GM10266 (cell line): ENCODE measurements around the gene HS6ST1.

ENCODE experiments used
- DNase-seq: peaks from one replicate; pipeline ENCODE4 v3.0.0; 2012; ENCODE audit errors: extremely low spot score
- TF ChIP-seq, protein P1 (sequence below): IDR thresholded peaks from 2 replicates; pipeline ENCODE4 v1.5.1; 2012; ENCODE audit warnings: mild to moderate bottlenecking, low read depth; ENCODE audit not compliant: control insufficient read depth, insufficient read depth; ENCODE audit errors: missing control alignments

Gene HS6ST1

GRCh38 chr2:128301501-128301966 lies 17.1 kb downstream of the HS6ST1 start:
- TF ChIP-seq, protein P1, sequence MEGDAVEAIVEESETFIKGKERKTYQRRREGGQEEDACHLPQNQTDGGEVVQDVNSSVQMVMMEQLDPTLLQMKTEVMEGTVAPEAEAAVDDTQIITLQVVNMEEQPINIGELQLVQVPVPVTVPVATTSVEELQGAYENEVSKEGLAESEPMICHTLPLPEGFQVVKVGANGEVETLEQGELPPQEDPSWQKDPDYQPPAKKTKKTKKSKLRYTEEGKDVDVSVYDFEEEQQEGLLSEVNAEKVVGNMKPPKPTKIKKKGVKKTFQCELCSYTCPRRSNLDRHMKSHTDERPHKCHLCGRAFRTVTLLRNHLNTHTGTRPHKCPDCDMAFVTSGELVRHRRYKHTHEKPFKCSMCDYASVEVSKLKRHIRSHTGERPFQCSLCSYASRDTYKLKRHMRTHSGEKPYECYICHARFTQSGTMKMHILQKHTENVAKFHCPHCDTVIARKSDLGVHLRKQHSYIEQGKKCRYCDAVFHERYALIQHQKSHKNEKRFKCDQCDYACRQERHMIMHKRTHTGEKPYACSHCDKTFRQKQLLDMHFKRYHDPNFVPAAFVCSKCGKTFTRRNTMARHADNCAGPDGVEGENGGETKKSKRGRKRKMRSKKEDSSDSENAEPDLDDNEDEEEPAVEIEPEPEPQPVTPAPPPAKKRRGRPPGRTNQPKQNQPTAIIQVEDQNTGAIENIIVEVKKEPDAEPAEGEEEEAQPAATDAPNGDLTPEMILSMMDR: no peak
- no peak for DNase-seq

DNA sequence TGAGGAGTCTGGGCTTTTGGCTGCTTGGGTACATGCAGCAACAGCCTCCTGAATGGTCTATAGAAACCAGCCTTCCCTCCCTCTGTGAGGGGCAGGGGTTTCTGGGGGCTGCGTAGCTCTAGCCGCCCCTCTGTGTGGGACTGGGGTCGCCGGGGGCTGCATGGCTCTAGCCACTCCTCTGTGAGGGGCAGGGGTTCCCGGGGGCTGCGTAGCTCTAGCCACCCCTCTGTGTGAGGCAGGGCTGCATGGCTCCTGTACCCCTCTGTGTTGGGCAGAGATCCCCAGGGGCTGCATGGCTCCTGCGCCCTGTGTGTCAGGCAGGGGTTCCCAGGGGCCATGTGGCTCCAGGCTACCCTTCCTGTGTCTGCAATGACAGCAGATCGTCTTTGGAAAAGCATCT lies 17.6 kb downstream of the HS6ST1 start:
- no peak for DNase-seq
- TF ChIP-seq, protein P1: no peak

DNA sequence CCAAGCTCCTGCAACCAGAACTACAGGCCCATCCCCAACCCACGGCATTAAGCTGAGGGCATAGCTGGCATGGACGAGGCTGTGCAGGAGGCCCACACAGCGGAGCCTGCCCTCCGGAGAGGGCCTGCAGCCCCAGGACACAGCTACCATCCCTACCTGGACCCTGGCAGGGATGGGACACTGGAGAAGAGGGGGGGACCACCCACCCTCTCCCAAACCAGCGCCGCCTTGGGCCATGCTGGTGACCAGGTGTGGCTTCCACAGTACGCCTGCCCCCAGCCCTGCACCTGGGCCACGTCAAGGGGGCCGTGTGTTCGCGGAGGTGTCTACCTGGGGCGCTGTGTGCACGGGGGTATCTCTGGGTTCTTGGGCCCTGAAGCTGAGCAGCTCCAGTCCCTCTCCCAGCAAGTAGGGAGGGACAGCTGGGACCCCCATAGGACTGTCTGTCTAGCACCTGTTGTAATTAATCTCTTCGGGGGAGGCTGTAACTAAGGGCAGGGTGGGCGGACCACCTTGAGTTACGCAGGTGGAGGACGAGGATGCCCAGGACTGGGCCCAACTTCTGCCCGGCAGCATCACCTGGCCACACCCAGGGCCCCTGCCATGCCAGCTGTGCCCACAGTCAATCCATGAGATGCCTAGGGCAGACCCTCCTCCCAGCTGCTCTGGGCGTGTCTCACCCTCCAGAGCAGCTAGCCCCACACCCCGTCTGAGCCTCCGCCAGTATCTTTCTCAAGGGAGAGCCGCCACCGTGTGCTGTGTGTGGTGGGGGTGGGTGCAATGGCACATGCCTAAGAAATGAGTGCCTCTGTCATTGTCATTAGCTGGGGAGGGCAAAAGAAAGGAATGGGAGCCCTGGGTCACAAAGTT lies 18.3 kb downstream of the HS6ST1 start:
- TF ChIP-seq, protein P1: no peak
- no peak for DNase-seq

GRCh38 chr2:128299628-128300027 lies 19.0 kb downstream of the HS6ST1 start:
- DNase-seq: no peak
- TF ChIP-seq, protein P1: no peak

- TF ChIP-seq, protein P1: no peak
- no peak for DNase-seq
Measured at GRCh38 chr2:128298846-128299507, 19.7 kb downstream of the HS6ST1 start.

DNA sequence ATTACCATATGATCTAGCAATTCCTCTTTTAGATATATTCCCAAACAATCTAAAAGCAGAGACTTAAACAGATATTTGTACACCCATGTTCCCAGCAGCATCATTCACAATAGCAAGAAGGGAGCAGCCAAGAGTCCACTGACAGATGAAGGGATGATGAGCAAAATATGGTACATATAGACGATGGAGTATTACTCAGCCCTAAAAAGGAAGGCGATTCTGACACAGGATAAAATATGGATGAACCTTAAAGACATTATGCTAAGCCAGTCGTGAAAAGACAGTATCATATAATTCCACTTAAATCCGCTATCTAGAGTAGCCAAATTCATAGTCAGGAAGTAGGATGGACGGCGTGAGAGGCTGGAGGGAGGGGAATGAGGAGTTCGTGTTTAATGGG lies 20.4 kb downstream of the HS6ST1 start:
- TF ChIP-seq, protein P1: no peak
- no peak for DNase-seq
